NK-92 (cell line): ENCODE measurements around the gene TFDP1.
"Not testable (repeated sequence)": the region's sequence is repeated elsewhere in the genome, so short reads cannot be mapped to it uniquely, and the experiment has no call there.

ENCODE experiments used
- DNase-seq: peaks from one replicate; lab custom pipeline; 2025; ENCODE audit not compliant: unreplicated experiment; lab: John Stamatoyannopoulos, UW

The TFDP1 gene

GRCh38 chr13:113550453-113550852 lies 34.1 kb upstream of the TFDP1 start:
- no peak for DNase-seq

- DNase-seq = no peak
Observed at GRCh38 chr13:113551081-113552000, 33.2 kb upstream of the TFDP1 start.

GRCh38 chr13:113552079-113552478 lies 32.5 kb upstream of the TFDP1 start:
- no peak for DNase-seq

- DNase-seq = no peak
Observed at GRCh38 chr13:113552786-113553434, 31.6 kb upstream of the TFDP1 start.

- DNase-seq = no peak
Observed at GRCh38 chr13:113553511-113554332, 30.8 kb upstream of the TFDP1 start.

GRCh38 chr13:113554333-113554700 lies 30.2 kb upstream of the TFDP1 start:
- DNase-seq = no peak

- no peak for DNase-seq
Observed at GRCh38 chr13:113555141-113555540, 29.4 kb upstream of the TFDP1 start.

GRCh38 chr13:113557013-113557412 lies 27.5 kb upstream of the TFDP1 start:
- DNase-seq = no peak

GRCh38 chr13:113558461-113558860 lies 26.1 kb upstream of the TFDP1 start:
- DNase-seq = no peak

- no peak for DNase-seq
Observed at GRCh38 chr13:113559061-113559460, 25.5 kb upstream of the TFDP1 start.

GRCh38 chr13:113559901-113560644 lies 24.5 kb upstream of the TFDP1 start:
- no peak for DNase-seq

GRCh38 chr13:113560645-113561416 lies 23.7 kb upstream of the TFDP1 start:
- no peak for DNase-seq

- DNase-seq = no peak
Observed at GRCh38 chr13:113561417-113562084, 23.0 kb upstream of the TFDP1 start.

GRCh38 chr13:113562085-113562749 lies 22.3 kb upstream of the TFDP1 start:
- DNase-seq = no peak

- no peak for DNase-seq
Observed at GRCh38 chr13:113562844-113563243, 21.7 kb upstream of the TFDP1 start.

- not testable (repeated sequence) for DNase-seq
Observed at GRCh38 chr13:113563511-113563910, 21.0 kb upstream of the TFDP1 start.

GRCh38 chr13:113564331-113565023 lies 20.1 kb upstream of the TFDP1 start:
- DNase-seq = no peak

GRCh38 chr13:113565526-113566226 lies 18.9 kb upstream of the TFDP1 start:
- DNase-seq = no peak
